OCI-LY7 (cell line): Measurements from ENCODE around the gene RAB26. TPM values are rescaled to one million over a fixed set of nuclear protein-coding genes. Genes with fewer than 3 reads are reported as not detected.
"Not testable (repeated sequence)": the region's sequence is repeated elsewhere in the genome, so short reads cannot be mapped to it uniquely, and the experiment has no call there.

Experiments used
- BruUV-seq: library from RNA; stranded (reverse); fragments of 400-500 nt; replicated peaks from 2 replicates; lab custom pipeline; 2021; lab: Mats Ljungman, UMichigan
- CTCF ChIA-PET: fragments of 300-600 bp; sonication (Branson Sonifier 250); formaldehyde crosslinking; loops from one replicate; lab custom pipeline; 2022; ENCODE audit warnings: antibody characterized with exemption; ENCODE audit not compliant: unreplicated experiment; lab: Charles Lee
- POLR2A ChIA-PET: fragments of 300-600 bp; sonication (Branson Sonifier 250); formaldehyde crosslinking; loops from one replicate; lab custom pipeline; 2022; ENCODE audit warnings: antibody characterized with exemption; lab: Charles Lee
- DNase-seq: peaks from one replicate; pipeline ENCODE4 v3.0.0-alpha.2; 2015; ENCODE audit warnings: low spot score
- H2AFZ ChIP-seq: fragments of 200-600 bp; sonication (generic), shearing (Covaris generic); 2 replicates; pipeline ENCODE4 v1.6.1; 2014; ENCODE audit warnings: mild to moderate bottlenecking, antibody characterized with exemption, low read length, moderate library complexity
- H3K27ac ChIP-seq: fragments of 200-600 bp; sonication (generic); 2 replicates; pipeline ENCODE4 v1.5.1; 2014; ENCODE audit warnings: mixed run types, low read depth, mild to moderate bottlenecking, moderate library complexity, low read length, inconsistent platforms; ENCODE audit not compliant: poor library complexity, severe bottlenecking
- H3K36me3 ChIP-seq: fragments of 200-600 bp; sonication (generic); 2 replicates; pipeline ENCODE4 v1.6.1; 2014; ENCODE audit warnings: mild to moderate bottlenecking, antibody characterized with exemption, low read length, moderate library complexity, mixed read lengths; ENCODE audit not compliant: insufficient read depth
- H3K4me1 ChIP-seq: fragments of 200-600 bp; sonication (generic); 2 replicates; pipeline ENCODE4 v1.5.1; 2014; ENCODE audit warnings: mild to moderate bottlenecking, low read length; ENCODE audit not compliant: insufficient read depth, poor library complexity, severe bottlenecking
- H3K4me2 ChIP-seq: fragments of 200-600 bp; sonication (generic); 2 replicates; pipeline ENCODE4 v1.6.1; 2014; ENCODE audit warnings: mild to moderate bottlenecking, low read length
- H3K4me3 ChIP-seq: fragments of 200-600 bp; sonication (generic); 2 replicates; pipeline ENCODE4 v1.5.1; 2014; ENCODE audit warnings: mild to moderate bottlenecking, low read depth, low read length; ENCODE audit not compliant: poor library complexity, severe bottlenecking
- H3K79me2 ChIP-seq: fragments of 200-600 bp; sonication (generic); 2 replicates; pipeline ENCODE4 v1.6.1; 2016; ENCODE audit warnings: low read depth, mild to moderate bottlenecking, low read length, moderate library complexity, mixed read lengths; ENCODE audit not compliant: insufficient read depth
- H3K9me2 ChIP-seq: fragments of 200-600 bp; sonication (generic); 2 replicates; pipeline ENCODE4 v1.6.1; 2016; ENCODE audit warnings: mild to moderate bottlenecking, low read length, mixed read lengths; ENCODE audit not compliant: insufficient read depth
- H3K9me3 ChIP-seq: fragments of 200-600 bp; sonication (generic); 2 replicates; pipeline ENCODE4 v1.6.1; 2014; ENCODE audit warnings: mild to moderate bottlenecking, mixed run types, low read length, mixed read lengths
- H4K20me1 ChIP-seq: fragments of 200-600 bp; sonication (generic); 2 replicates; pipeline ENCODE4 v1.6.1; 2014; ENCODE audit warnings: mild to moderate bottlenecking, antibody characterized with exemption, low read length, moderate library complexity, mixed read lengths; ENCODE audit not compliant: insufficient read depth
- EZH2phosphoT487 ChIP-seq: fragments of 200-600 bp; sonication (generic); IDR thresholded peaks from 2 replicates; pipeline ENCODE4 v1.6.1; 2018; ENCODE audit warnings: low read depth, borderline replicate concordance, mild to moderate bottlenecking, mixed run types, antibody characterized with exemption, low read length, moderate library complexity, mixed read lengths
- intact Hi-C: fragments of 100-400 bp; cut with micrococcal nuclease; formaldehyde crosslinking; loops from one replicate; pipeline ENCODE4 v1.10.0; 2022; ENCODE audit not compliant: unreplicated experiment
- total RNA-seq, 2 experiments: library from RNA; depleted of rRNA in 1 of 2; stranded (reverse); fragments of >200 nt in 1 of 2; shearing (Covaris generic) in 1 of 2; gene quantifications; 2 replicates each; pipeline ENCODE4 v1.2.3, GENCODE V29; 2014 to 2022
- TF ChIP-seq, protein P1 (sequence below): fragments of 200-600 bp; sonication (generic); conservative IDR thresholded peaks from 2 replicates; pipeline ENCODE4 v1.5.1; 2014; ENCODE audit warnings: mild to moderate bottlenecking, antibody characterized with exemption, low read length, moderate library complexity, mixed read lengths

The RAB26 gene
- total RNA-seq, 2 experiments from 2014 or later, result 5.0 to 9.5 TPM

DNA sequence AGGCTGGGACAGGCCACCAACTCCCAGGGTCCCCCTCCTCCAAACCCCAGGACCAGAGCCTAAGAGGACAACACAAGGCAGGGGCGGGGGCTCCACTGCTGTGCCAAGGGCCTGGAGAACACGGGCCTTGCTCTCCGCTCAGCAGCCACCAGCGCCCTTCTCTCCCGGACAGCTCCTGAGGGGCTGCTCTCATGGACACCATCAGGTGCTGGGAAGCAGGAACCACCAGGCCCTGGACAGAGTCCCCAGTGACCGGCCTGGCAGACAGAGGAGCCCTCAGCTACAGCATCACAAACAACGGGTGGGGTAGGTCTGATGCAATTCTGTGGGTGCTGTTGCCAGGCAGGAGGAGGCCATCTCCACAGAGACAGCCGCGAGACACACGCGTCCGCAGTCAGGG lies 14.6 kb upstream of the RAB26 start:
- H2AFZ ChIP-seq, intact Hi-C loops, BruUV-seq, H3K4me1 ChIP-seq, H3K27ac ChIP-seq, POLR2A ChIA-PET, H3K4me3 ChIP-seq, CTCF ChIA-PET, H3K9me2 ChIP-seq, H3K4me2 ChIP-seq, DNase-seq, H3K9me3 ChIP-seq, H3K79me2 ChIP-seq, H4K20me1 ChIP-seq, H3K36me3 ChIP-seq: not testable (repeated sequence)

DNA sequence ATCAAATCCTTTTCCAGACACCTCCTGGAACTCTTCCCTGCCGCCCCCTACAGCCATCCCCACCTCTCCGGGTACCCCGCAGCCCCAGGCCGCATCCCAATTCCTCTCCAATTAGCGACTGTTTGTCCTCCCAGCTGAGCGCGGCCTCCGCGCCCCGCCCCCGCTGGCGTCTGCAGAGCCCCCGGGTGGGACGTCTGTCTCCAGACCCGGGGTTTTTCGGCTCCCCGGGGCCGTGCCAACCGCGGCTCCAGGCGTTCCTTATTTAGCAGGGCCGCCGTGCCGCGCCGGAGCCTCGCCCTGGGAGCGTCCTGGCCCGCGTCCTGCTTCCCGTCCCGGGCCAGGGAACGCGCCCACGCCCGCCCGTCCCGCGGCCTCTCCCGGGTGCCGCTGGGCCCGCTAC lies 13.4 kb upstream of the RAB26 start:
- CTCF ChIA-PET, H3K4me1 ChIP-seq, H3K9me2 ChIP-seq, H3K27ac ChIP-seq, H4K20me1 ChIP-seq, POLR2A ChIA-PET, intact Hi-C loops, H3K9me3 ChIP-seq, H3K79me2 ChIP-seq, BruUV-seq, H2AFZ ChIP-seq, DNase-seq, H3K36me3 ChIP-seq: not testable (repeated sequence)
- Histone ChIP-seq H3K4me2 (peak overlapping the region; percentile 57), H3K4me3 (peak overlapping the region; percentile 70)

DNA sequence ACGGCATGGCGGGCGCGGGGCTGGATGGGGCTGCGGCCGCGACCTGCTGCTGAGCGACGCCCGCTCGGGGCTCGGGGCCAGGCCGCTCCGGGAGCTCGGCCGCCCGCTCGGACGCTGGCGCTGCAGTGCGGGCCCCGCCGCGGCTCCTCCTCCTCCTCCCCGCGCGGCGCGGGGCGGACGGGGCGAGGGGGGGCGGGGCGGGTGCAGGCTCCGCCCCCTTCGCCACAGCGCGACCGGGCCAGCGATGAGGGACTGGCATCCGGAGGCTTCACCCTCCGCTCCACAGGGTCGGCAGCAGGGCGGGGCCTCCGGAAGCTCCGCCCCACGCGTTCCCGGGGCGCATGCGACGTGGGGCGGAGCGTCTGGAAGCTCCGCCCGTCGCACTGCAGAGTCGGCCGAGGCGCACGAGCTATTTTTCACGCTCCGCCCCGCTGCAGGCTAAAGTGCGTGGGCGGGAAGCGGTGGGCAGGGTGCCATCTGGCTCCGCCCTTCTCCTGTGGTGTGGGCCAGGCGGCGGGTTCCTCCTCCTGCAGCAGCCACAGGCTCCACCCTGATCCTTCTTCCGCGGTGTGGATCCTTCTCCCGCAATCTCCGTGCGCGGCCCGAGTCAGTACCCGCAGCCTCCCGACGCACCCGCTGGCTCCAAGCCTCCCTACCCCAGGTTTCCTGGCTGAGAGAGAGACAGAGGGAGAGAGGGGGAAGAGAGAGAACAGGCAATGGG lies 12.5 kb upstream of the RAB26 start, which contains the start of gene PKD1:
TSS of gene PKD1 (minus strand) at position 129 of the 721 bp plus-strand sequence. CDS start 209 bp downstream, outside the sequence.
- BruUV-seq, H4K20me1 ChIP-seq, H3K9me2 ChIP-seq, CTCF ChIA-PET, H3K79me2 ChIP-seq, H3K9me3 ChIP-seq, H3K4me1 ChIP-seq, intact Hi-C loops, POLR2A ChIA-PET, H3K36me3 ChIP-seq, H3K27ac ChIP-seq: not testable (repeated sequence)
- Histone ChIP-seq H2AFZ (peak within 1 kb of the TSS; percentile 61; the same call in 1 of the 2 replicates), H3K4me3 (peak within 1 kb of the TSS; percentile 70), H3K4me2 (peak within 1 kb of the TSS; percentile 76)
- peak; percentile 93 for DNase-seq

- no peak overlapping the region for H3K27ac ChIP-seq
These were observed 5.2 kb upstream of the RAB26 start for GRCh38 chr16:2142942-2143877.

More at GRCh38 chr16:2142942-2143877, 5.2 kb upstream of the RAB26 start:
- Histone ChIP-seq H3K79me2 (no peaks in the 10 kb centered on the region), H2AFZ (no peak overlapping the region), H3K4me2 (no peak overlapping the region), H3K9me3 (no peaks in the 10 kb centered on the region), H3K4me1 (peaks cover 5% of the 10 kb centered on the region), H3K36me3 (no peaks in the 10 kb centered on the region), H3K9me2 (no peaks in the 10 kb centered on the region), H4K20me1 (no peaks in the 10 kb centered on the region), H3K4me3 (no peak overlapping the region)
- CTCF ChIA-PET, result no interaction called here
- TF ChIP-seq, protein P1, sequence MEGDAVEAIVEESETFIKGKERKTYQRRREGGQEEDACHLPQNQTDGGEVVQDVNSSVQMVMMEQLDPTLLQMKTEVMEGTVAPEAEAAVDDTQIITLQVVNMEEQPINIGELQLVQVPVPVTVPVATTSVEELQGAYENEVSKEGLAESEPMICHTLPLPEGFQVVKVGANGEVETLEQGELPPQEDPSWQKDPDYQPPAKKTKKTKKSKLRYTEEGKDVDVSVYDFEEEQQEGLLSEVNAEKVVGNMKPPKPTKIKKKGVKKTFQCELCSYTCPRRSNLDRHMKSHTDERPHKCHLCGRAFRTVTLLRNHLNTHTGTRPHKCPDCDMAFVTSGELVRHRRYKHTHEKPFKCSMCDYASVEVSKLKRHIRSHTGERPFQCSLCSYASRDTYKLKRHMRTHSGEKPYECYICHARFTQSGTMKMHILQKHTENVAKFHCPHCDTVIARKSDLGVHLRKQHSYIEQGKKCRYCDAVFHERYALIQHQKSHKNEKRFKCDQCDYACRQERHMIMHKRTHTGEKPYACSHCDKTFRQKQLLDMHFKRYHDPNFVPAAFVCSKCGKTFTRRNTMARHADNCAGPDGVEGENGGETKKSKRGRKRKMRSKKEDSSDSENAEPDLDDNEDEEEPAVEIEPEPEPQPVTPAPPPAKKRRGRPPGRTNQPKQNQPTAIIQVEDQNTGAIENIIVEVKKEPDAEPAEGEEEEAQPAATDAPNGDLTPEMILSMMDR, result no peak
- TF ChIP-seq EZH2phosphoT487, result no peak
- DNase-seq, result no peak
- BruUV-seq, result no TSS peak
- POLR2A ChIA-PET, result interaction anchor here (0.6 to 0.7 kb wide), 2 partner anchors 55 to 102 kb away, joined by 3 to 5 read pairs; no protein-coding TSS in a partner anchor
- intact Hi-C loops, result no loop called here
